Neural cell (in vitro differentiated cells): Measurements from ENCODE around the gene CRNKL1. TPM values are rescaled to one million over a fixed set of nuclear protein-coding genes. Genes with fewer than 3 reads are reported as not detected.
A peak's percentile ranks its signal among the peaks of the same experiment; 100 is the strongest.

Experiments
- H2AFZ ChIP-seq: fragments of 200-600, 300-800 bp; sonication (generic), shearing (Covaris generic); 2 replicates; pipeline ENCODE4 v1.6.0; 2014; ENCODE audit warnings: low read depth, mild to moderate bottlenecking, antibody characterized with exemption, low read length, moderate library complexity
- H3F3A ChIP-seq: fragments of 200-600 bp; shearing (Covaris generic); 2 replicates; pipeline ENCODE4 v1.6.1; 2016; ENCODE audit warnings: mild to moderate bottlenecking, moderate library complexity, mixed read lengths, antibody characterized with exemption, low read length; ENCODE audit not compliant: insufficient read depth, poor library complexity, severe bottlenecking
- H3K27ac ChIP-seq: fragments of 200-600, 300-800 bp; sonication (generic), shearing (Covaris generic); 2 replicates; pipeline ENCODE4 v1.5.1; 2014; ENCODE audit warnings: mild to moderate bottlenecking, low read length, moderate library complexity
- H3K27me3 ChIP-seq: fragments of 300-800, 200-600 bp; sonication (generic), shearing (Covaris generic); 2 replicates; pipeline ENCODE4 v1.6.0; 2014; ENCODE audit warnings: mild to moderate bottlenecking, low read depth, low read length, moderate library complexity; ENCODE audit not compliant: insufficient read depth
- H3K36me3 ChIP-seq: fragments of 300-800, 200-600 bp; sonication (generic), shearing (Covaris generic); 2 replicates; pipeline ENCODE4 v1.5.1; 2014; ENCODE audit warnings: mild to moderate bottlenecking, antibody characterized with exemption, low read length, moderate library complexity; ENCODE audit not compliant: insufficient read depth
- H3K4me2 ChIP-seq: fragments of 300-800, 200-600 bp; sonication (generic), shearing (Covaris generic); 2 replicates; pipeline ENCODE4 v1.6.0; 2014; ENCODE audit warnings: mild to moderate bottlenecking, low read length
- H3K4me3 ChIP-seq: fragments of 300-800, 200-600 bp; sonication (generic), shearing (Covaris generic); 2 replicates; pipeline ENCODE4 v1.5.1; 2014; ENCODE audit warnings: mild to moderate bottlenecking, low read length, moderate library complexity
- H3K79me2 ChIP-seq: fragments of 200-600 bp; shearing (Covaris generic); replicated peaks from 2 replicates; pipeline ENCODE4 v1.6.0; 2014; ENCODE audit warnings: mild to moderate bottlenecking, low read length, moderate library complexity; ENCODE audit not compliant: insufficient read depth
- H3K9ac ChIP-seq: fragments of 300-800, 200-600 bp; sonication (generic), shearing (Covaris generic); 2 replicates; pipeline ENCODE4 v1.6.1; 2016; ENCODE audit warnings: mild to moderate bottlenecking, low read length, mixed read lengths
- H3K9me2 ChIP-seq: fragments of 200-600 bp; shearing (Covaris generic); 2 replicates; pipeline ENCODE4 v1.6.1; 2016; ENCODE audit warnings: mild to moderate bottlenecking, low read length, mixed read lengths; ENCODE audit not compliant: insufficient read depth
- H3K9me3 ChIP-seq: fragments of 200-600, 300-800 bp; sonication (generic), shearing (Covaris generic); 2 replicates; pipeline ENCODE4 v1.6.1; 2016; ENCODE audit warnings: mild to moderate bottlenecking, mixed run types, low read length, moderate library complexity, mixed read lengths
- H4K20me1 ChIP-seq: fragments of 200-600 bp; shearing (Covaris generic); 2 replicates; pipeline ENCODE4 v1.6.1; 2016; ENCODE audit warnings: mild to moderate bottlenecking, mixed run types; ENCODE audit not compliant: insufficient read depth
- EP300 ChIP-seq: fragments of 450-650 bp; conservative IDR thresholded peaks from 2 replicates; pipeline ENCODE4 v1.6.1; 2014; ENCODE audit warnings: antibody characterized with exemption, mild to moderate bottlenecking, moderate library complexity; ENCODE audit not compliant: poor library complexity, severe bottlenecking
- EZH2 ChIP-seq: fragments of 200-600, 300-800 bp; shearing (Covaris generic), sonication (generic); IDR thresholded peaks from 2 replicates; pipeline ENCODE4 v1.6.1; 2014; ENCODE audit warnings: antibody characterized with exemption, low read length, borderline replicate concordance, mild to moderate bottlenecking; ENCODE audit not compliant: insufficient read depth, poor library complexity, severe bottlenecking
- MXI1 ChIP-seq: fragments of 450-650 bp; conservative IDR thresholded peaks from 2 replicates; pipeline ENCODE4 v1.6.1; 2014; ENCODE audit warnings: antibody characterized with exemption, mild to moderate bottlenecking; ENCODE audit not compliant: poor library complexity, severe bottlenecking
- POLR2AphosphoS5 ChIP-seq: IDR thresholded peaks from 2 replicates; pipeline ENCODE4 v1.6.1; 2012
- RAD21 ChIP-seq: fragments of 450-650 bp; conservative IDR thresholded peaks from 2 replicates; pipeline ENCODE4 v1.6.1; 2014; ENCODE audit warnings: antibody characterized with exemption, mild to moderate bottlenecking, moderate library complexity
- SMC3 ChIP-seq: fragments of 450-650 bp; conservative IDR thresholded peaks from 2 replicates; pipeline ENCODE4 v1.6.1; 2014; ENCODE audit warnings: antibody characterized with exemption, mild to moderate bottlenecking, moderate library complexity; ENCODE audit not compliant: poor library complexity
- TAF1 ChIP-seq: IDR thresholded peaks from 2 replicates; pipeline ENCODE4 v1.6.1; 2012; ENCODE audit warnings: low read depth
- polyA plus RNA-seq: library from polyadenylated mRNA; depleted of rRNA; stranded (reverse); fragments of >200 nt; gene quantifications from 2 replicates; pipeline ENCODE4 v1.2.3, GENCODE V29; 2014
- TF ChIP-seq, protein P1 (sequence below): IDR thresholded peaks from 2 replicates; pipeline ENCODE4 v1.6.1; 2012; ENCODE audit warnings: borderline replicate concordance
- TF ChIP-seq, protein P2 (sequence below): fragments of 450-650 bp; IDR thresholded peaks from 2 replicates; pipeline ENCODE4 v1.5.1; 2014; ENCODE audit warnings: antibody characterized with exemption, mild to moderate bottlenecking, moderate library complexity; ENCODE audit not compliant: poor library complexity, severe bottlenecking

Gene CRNKL1
- polyA plus RNA-seq, 1 donor from 2014 or later, result 27.0 TPM

DNA sequence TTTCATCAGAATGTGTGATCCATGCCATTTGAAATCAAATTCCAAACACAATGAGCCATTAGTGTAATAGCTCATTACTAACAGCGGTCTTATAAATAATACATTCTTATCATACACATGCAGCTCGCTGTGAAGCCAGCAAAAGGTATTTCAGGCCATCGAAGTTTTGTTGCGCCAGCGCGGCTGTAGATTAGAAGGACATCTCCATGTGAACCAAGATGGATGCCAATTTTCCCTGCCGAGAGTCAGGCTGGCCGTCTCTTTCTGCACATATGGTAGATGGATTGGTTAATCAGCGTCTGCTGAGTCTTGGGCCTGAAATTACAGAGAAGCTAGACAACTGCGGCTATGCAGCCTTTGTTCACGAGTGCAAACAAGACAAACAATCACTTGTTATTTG is 44.2 kb upstream of the CRNKL1 start:
- no peak for TF ChIP-seq RAD21
- TF ChIP-seq, protein P1, sequence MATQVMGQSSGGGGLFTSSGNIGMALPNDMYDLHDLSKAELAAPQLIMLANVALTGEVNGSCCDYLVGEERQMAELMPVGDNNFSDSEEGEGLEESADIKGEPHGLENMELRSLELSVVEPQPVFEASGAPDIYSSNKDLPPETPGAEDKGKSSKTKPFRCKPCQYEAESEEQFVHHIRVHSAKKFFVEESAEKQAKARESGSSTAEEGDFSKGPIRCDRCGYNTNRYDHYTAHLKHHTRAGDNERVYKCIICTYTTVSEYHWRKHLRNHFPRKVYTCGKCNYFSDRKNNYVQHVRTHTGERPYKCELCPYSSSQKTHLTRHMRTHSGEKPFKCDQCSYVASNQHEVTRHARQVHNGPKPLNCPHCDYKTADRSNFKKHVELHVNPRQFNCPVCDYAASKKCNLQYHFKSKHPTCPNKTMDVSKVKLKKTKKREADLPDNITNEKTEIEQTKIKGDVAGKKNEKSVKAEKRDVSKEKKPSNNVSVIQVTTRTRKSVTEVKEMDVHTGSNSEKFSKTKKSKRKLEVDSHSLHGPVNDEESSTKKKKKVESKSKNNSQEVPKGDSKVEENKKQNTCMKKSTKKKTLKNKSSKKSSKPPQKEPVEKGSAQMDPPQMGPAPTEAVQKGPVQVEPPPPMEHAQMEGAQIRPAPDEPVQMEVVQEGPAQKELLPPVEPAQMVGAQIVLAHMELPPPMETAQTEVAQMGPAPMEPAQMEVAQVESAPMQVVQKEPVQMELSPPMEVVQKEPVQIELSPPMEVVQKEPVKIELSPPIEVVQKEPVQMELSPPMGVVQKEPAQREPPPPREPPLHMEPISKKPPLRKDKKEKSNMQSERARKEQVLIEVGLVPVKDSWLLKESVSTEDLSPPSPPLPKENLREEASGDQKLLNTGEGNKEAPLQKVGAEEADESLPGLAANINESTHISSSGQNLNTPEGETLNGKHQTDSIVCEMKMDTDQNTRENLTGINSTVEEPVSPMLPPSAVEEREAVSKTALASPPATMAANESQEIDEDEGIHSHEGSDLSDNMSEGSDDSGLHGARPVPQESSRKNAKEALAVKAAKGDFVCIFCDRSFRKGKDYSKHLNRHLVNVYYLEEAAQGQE, result no peak
- TF ChIP-seq TAF1, result no peak
- TF ChIP-seq, protein P2, sequence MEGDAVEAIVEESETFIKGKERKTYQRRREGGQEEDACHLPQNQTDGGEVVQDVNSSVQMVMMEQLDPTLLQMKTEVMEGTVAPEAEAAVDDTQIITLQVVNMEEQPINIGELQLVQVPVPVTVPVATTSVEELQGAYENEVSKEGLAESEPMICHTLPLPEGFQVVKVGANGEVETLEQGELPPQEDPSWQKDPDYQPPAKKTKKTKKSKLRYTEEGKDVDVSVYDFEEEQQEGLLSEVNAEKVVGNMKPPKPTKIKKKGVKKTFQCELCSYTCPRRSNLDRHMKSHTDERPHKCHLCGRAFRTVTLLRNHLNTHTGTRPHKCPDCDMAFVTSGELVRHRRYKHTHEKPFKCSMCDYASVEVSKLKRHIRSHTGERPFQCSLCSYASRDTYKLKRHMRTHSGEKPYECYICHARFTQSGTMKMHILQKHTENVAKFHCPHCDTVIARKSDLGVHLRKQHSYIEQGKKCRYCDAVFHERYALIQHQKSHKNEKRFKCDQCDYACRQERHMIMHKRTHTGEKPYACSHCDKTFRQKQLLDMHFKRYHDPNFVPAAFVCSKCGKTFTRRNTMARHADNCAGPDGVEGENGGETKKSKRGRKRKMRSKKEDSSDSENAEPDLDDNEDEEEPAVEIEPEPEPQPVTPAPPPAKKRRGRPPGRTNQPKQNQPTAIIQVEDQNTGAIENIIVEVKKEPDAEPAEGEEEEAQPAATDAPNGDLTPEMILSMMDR, result no peak
- no peak for TF ChIP-seq EP300
- no peak for TF ChIP-seq MXI1
- no peak for TF ChIP-seq EZH2
- Histone ChIP-seq H3K36me3 (no peaks in the 10 kb centered on the region), H3K9me2 (no peaks in the 10 kb centered on the region), H3K9me3 (no peaks in the 10 kb centered on the region), H3F3A (no peaks in the 10 kb centered on the region), H3K4me3 (no peak overlapping the region), H3K9ac (no peak overlapping the region), H3K79me2 (no peaks in the 10 kb centered on the region), H4K20me1 (no peaks in the 10 kb centered on the region), H3K4me2 (no peak overlapping the region), H3K27me3 (no peaks in the 10 kb centered on the region), H2AFZ (peak overlapping the region; percentile 2), H3K27ac (no peak overlapping the region)

DNA sequence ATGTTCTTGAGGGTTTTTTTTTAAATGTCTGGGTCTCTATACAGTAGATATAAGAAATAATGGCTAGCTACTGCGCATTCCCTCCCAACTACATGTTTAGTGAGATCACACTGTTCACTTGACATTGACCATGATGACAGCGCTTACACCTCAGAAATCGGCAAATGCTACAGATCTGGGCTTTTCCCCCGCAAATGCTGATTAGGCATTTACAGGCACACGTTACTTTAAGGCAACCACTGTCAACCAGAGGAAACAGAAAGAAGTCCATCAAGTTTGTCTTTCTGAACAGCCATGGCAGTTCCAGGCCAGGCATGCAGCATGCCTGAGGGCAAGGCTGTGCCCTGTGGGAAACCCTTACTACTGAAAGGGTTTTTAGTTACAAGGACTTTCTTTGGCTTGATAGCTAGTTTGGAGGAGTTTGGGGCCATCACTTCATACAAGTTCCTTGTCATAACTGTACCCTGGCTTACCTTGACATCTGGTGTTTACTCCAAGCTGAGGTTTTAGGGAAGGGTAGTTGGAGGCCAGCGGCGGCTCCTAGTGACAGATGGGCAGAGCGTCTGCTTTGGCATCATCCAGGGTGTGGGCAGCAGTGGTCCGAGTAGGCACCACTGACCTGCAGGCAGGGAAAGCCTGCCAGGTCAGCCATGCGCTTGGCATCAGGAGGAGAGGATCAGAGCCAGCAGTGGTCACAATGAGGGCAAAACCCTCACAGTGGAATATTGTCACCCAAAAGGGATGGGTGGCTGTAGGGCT is 43.0 kb upstream of the CRNKL1 start:
- H3K36me3 ChIP-seq, result no peaks in the 10 kb centered on the region
- no peak overlapping the region for H3K4me3 ChIP-seq
- no peaks in the 10 kb centered on the region for H3F3A ChIP-seq
- no peak overlapping the region for H3K9ac ChIP-seq
- TF ChIP-seq RAD21 (no peak), POLR2AphosphoS5 (no peak), SMC3 (no peak), TAF1 (no peak), MXI1 (no peak), EP300 (no peak), EZH2 (no peak)
- TF ChIP-seq, protein P2, result no peak
- TF ChIP-seq, protein P1, result no peak
- no peaks in the 10 kb centered on the region for H4K20me1 ChIP-seq
- H3K27ac ChIP-seq, result no peak overlapping the region
- no peak overlapping the region for H2AFZ ChIP-seq
- no peaks in the 10 kb centered on the region for H3K79me2 ChIP-seq
- H3K9me3 ChIP-seq, result no peaks in the 10 kb centered on the region
- no peaks in the 10 kb centered on the region for H3K27me3 ChIP-seq
- H3K9me2 ChIP-seq, result no peaks in the 10 kb centered on the region
- H3K4me2 ChIP-seq, result no peak overlapping the region
